ENCODE results near the gene MCFD2. TPM values are rescaled to one million over a fixed set of nuclear protein-coding genes. Genes with fewer than 3 reads are reported as not detected.

MCFD2 gene
- total RNA-seq, 4 donors from 2014 or later, result 131 to 223 (median 169) TPM

DNA sequence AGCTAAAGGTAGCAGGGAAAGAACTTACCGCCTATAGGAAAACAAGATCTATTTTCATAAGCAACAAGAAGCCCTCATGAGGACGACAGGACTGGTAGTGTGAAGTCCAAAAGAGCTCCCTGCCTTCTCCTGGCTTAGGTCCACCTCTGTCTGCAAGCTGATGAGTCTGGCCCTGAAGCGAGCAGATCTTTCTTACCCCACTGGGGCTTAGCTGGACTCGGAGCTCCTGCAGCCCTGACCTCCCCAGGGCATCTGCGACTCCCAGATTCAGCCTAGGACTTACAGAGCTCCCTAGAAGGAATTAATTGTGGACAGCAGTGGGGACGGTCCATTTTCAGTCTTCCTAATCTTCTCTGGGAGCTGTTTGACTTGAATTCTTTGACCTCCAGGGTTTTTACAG, 53.7 kb downstream of the MCFD2 start:
- whole genome bisulfite sequencing, 2 donors, result 69 to 82% methylated on average over 6 of the region's 6 CpGs
- Histone ChIP-seq H3K36me3 (no peaks in the 10 kb centered on the region), H3K4me1 (peaks cover 0 to 13% of the 10 kb centered on the region in 2 donors), H3K4me3 (replicated peaks in 1 of 3) (no peak overlapping the region), H3K27me3 (no peaks in the 10 kb centered on the region), H3K9me3 (no peaks in the 10 kb centered on the region), H3K27ac (no peak overlapping the region)
- TF ChIP-seq, protein P1, sequence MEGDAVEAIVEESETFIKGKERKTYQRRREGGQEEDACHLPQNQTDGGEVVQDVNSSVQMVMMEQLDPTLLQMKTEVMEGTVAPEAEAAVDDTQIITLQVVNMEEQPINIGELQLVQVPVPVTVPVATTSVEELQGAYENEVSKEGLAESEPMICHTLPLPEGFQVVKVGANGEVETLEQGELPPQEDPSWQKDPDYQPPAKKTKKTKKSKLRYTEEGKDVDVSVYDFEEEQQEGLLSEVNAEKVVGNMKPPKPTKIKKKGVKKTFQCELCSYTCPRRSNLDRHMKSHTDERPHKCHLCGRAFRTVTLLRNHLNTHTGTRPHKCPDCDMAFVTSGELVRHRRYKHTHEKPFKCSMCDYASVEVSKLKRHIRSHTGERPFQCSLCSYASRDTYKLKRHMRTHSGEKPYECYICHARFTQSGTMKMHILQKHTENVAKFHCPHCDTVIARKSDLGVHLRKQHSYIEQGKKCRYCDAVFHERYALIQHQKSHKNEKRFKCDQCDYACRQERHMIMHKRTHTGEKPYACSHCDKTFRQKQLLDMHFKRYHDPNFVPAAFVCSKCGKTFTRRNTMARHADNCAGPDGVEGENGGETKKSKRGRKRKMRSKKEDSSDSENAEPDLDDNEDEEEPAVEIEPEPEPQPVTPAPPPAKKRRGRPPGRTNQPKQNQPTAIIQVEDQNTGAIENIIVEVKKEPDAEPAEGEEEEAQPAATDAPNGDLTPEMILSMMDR (IDR thresholded peaks at IDR 0.05), result no peak
- TF ChIP-seq POLR2A (IDR thresholded peaks at IDR 0.05), result no peak
- no peak for DNase-seq
- intact Hi-C loops (cut with DNase I), result no loop called here

DNA sequence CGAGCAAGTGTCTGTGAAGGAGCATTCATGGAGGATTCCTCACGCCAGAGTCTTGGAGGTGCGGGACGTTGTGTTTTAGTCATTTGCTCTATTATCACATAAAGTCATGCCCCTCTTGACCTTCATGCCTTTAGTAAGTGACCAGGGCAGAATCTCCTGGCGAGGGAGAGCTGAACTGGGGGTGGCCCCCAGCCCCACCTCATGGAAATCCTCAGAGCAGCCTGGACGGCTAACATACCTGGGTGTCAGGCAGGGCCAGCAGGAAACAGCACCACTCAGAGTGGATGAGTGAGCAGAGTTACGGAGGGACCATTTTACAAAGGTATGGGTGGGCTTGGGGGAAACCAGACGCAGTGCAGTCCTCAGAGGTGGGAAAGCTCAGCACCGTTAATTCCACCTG, 56.1 kb downstream of the MCFD2 start:
- no peaks in the 10 kb centered on the region for H3K36me3 ChIP-seq
- no peaks in the 10 kb centered on the region for H3K9me3 ChIP-seq
- peaks cover 6 to 32% of the 10 kb centered on the region in 2 donors for H3K4me1 ChIP-seq
- no peak for TF ChIP-seq POLR2A (IDR thresholded peaks at IDR 0.05)
- TF ChIP-seq, protein P1 (IDR thresholded peaks at IDR 0.05), result no peak
- DNase-seq, result no peak
- H3K27me3 ChIP-seq, result no peaks in the 10 kb centered on the region
- WGBS, 2 donors, result 97% methylated on average over 9 of the region's 9 CpGs
- H3K4me3 ChIP-seq (replicated peaks in 1 of 3), result no peak overlapping the region
- H3K27ac ChIP-seq, result peak overlapping the region in 1 of 3 donors; percentile 35
- intact Hi-C loops (cut with DNase I), result no loop called here

DNA sequence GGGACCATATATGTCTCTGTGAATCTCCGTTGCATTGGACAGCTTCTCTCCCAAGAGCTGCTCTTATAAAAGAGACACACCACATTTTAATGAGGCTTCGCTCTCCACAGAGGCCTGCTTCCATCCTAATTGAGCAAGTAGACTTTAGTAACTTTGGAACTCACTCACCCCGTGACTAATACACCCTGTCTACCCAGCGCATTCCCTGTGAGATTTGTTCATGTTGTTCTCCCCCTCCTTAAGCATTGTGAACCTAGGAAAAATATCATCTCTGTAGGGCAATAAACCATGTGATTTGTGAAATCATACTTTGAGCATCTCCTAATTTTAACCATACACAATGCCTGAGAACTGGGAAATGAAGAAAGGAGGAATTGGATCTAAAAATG, 56.9 kb downstream of the MCFD2 start:
- WGBS, 2 donors, result 94 to 97% methylated on average over 4 of the region's 4 CpGs
- intact Hi-C loops (cut with DNase I), result no loop called here
- no peaks in the 10 kb centered on the region for H3K27me3 ChIP-seq
- no peaks in the 10 kb centered on the region for H3K9me3 ChIP-seq
- no peaks in the 10 kb centered on the region for H3K36me3 ChIP-seq
- H3K27ac ChIP-seq, result peak overlapping the region in 1 of 3 donors; percentile 35
- TF ChIP-seq POLR2A (IDR thresholded peaks at IDR 0.05), result no peak
- TF ChIP-seq, protein P1 (IDR thresholded peaks at IDR 0.05), result no peak
- no peak for DNase-seq
- H3K4me3 ChIP-seq (replicated peaks in 1 of 3), result no peak overlapping the region
- peaks cover 6 to 35% of the 10 kb centered on the region in 2 donors for H3K4me1 ChIP-seq

DNA sequence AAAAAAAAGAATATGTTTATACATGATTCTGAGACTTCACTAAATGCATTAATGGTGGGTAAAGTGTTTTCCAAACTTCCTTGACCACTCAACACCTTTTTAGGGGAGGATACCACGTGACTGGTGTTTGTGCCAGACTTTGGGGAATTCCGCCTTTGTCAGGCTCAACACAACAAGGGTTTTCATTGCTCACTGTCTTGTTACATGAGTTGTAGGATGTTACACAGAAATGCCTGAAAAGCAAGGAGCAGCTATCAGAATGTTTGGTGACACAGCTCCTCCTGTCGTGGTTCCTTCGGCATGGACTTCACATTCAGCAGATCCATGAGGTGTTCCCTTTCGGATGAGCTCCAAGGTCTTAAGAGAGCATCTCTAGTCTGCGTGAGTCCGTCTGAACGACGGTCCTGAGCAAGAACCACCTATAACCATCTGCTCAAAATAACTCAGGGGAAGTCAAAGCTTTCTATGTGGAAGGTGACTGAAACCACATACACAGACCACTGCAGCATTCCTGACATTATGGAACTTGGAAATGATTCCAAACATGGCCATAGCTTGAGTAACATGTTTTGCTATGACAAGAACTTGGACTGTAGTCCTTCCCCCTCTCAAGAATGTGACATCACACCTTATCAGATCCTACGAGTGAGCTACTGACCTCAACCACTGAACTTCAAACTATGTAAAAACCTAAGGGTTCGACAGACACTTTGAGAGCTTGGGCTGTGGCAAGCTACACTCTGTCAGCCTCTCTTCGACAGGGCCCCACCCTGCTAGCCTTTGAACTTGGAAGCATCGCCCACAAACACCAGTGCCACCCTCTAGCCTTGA, 57.5 kb downstream of the MCFD2 start:
- 86 to 91% methylated on average over 13 of the region's 13 CpGs for WGBS, 2 donors
- Histone ChIP-seq H3K9me3 (no peaks in the 10 kb centered on the region), H3K27ac (no peak overlapping the region), H3K4me1 (peaks cover 6 to 35% of the 10 kb centered on the region in 2 donors), H3K4me3 (replicated peaks in 1 of 3) (no peak overlapping the region), H3K27me3 (no peaks in the 10 kb centered on the region), H3K36me3 (no peaks in the 10 kb centered on the region)
- DNase-seq, result no peak
- intact Hi-C loops (cut with DNase I), result no loop called here
- TF ChIP-seq, protein P1 (IDR thresholded peaks at IDR 0.05), result no peak
- TF ChIP-seq POLR2A (IDR thresholded peaks at IDR 0.05), result no peak

DNA sequence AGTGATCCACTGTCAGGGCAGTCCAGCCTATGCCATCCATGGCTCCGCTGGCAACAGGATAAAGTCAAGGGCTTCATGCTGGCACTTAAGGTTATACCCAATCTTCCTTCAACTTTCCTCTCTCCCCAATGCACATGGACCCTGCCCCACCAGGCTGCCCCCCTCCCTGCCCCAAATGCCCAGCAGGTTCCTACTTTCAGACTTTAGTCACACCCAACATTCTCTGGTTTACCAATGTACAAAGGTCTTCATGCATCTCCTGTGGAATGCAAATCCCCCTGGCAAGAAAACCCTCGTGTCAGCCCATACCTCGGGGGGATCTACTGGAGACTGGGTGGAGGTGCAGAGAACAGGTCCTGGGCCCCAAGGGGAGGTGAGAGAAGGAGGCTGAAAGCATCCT, 59.3 kb downstream of the MCFD2 start:
- WGBS, 2 donors, result 93 to 96% methylated on average over 3 of the region's 3 CpGs

More for the DNA sequence above, 59.3 kb downstream of the MCFD2 start:
- Histone ChIP-seq H3K9me3 (no peaks in the 10 kb centered on the region), H3K4me1 (peaks cover 6 to 36% of the 10 kb centered on the region in 2 donors), H3K4me3 (replicated peaks in 1 of 3) (no peak overlapping the region), H3K27me3 (no peaks in the 10 kb centered on the region), H3K27ac (peak overlapping the region in 2 of 3 donors; percentile 74 to 88), H3K36me3 (no peaks in the 10 kb centered on the region)
- intact Hi-C loops (cut with DNase I), result no loop called here
- no peak for TF ChIP-seq POLR2A (IDR thresholded peaks at IDR 0.05)
- TF ChIP-seq, protein P1 (IDR thresholded peaks at IDR 0.05), result no peak
- DNase-seq, result no peak
